SH-SY5Y (cell line): Measurements from ENCODE around the gene FSHR.

Experiments
- GATA2 ChIP-seq: IDR thresholded peaks from 2 replicates; pipeline ENCODE4 v1.6.1; 2011; ENCODE audit warnings: mild to moderate bottlenecking, low read depth, low read length
- GATA3 ChIP-seq: IDR thresholded peaks from 2 replicates; pipeline ENCODE4 v1.6.1; 2011; ENCODE audit warnings: low read depth, mild to moderate bottlenecking, low read length, moderate library complexity

Gene FSHR

DNA sequence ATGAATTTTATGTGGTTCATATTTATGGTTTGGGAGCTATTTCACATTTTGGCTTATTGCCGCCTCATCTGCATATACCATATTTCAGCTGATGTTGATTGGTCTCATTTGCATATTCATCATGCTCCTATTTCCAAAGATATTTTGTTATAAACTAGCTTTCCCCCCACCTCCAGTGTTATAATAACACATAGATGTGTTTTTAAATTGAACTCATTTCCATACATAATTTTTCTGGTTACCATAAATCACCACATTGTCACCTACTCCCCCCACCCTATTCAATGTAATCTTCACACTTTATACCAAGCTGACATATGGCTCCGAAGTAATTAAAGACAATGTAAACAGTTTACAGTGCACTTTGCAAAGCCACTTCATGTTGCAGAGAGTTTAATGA, 101.2 kb downstream of the FSHR start:
- no peak for TF ChIP-seq GATA2
- no peak for TF ChIP-seq GATA3

DNA sequence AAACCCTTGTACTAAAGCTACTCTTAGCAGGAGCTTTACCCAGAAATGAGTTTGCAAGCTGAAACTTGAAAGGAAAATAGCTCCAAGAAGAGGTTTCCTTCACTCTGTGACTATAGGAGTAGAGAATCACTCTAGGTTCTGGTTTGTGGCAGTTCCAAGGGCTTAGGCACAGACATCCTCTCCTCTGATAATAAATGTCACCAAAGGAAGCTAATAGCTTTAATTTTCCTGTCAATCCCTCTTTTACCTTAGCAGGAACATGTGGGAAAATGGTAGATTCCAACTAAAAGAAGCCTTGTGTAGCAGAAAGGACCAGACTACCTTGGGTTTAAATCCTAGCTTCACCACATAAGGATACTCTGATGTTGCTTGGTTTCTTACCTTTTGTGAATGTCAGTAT, 104.0 kb downstream of the FSHR start:
- TF ChIP-seq GATA2 (no peak), GATA3 (no peak)

DNA sequence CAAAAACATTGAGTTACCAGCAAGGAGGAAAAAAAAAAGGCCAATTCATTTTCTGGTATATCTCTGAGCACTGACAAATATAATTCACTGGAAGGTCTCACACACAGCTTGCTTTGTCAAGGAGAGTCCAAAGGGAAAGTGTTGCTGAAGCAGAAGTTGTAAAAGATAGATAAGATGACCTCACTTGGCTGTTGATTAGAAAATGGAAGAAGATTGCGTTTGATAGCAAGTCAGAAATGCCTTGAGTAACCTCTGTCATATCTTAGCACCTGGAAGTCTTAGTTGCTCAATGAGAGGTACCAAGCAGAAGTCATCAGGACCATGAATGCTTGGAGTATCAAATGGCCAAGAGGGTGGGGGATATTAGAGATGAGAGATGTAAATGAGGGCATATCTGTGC, 105.2 kb downstream of the FSHR start:
- TF ChIP-seq GATA3: no peak
- no peak for TF ChIP-seq GATA2

DNA sequence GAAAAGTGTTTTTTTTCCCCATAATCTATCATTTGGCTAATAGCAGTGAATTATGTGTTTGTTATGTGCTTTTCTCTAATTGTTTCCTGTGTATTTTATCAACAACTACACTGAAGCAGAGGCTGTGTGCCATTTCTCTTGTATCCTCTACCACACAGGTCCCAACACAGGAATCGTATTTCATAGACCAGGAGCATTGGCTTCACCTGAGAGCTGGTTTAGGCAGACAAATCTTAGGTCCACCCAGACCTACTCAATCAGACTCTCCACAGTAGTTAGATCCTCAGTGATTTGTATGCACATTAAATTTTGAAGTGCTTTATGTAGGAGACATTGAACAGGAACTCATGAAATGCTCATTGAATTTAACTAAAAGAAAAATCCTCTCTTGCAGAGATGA, 109.2 kb downstream of the FSHR start:
- TF ChIP-seq GATA3: no peak

DNA sequence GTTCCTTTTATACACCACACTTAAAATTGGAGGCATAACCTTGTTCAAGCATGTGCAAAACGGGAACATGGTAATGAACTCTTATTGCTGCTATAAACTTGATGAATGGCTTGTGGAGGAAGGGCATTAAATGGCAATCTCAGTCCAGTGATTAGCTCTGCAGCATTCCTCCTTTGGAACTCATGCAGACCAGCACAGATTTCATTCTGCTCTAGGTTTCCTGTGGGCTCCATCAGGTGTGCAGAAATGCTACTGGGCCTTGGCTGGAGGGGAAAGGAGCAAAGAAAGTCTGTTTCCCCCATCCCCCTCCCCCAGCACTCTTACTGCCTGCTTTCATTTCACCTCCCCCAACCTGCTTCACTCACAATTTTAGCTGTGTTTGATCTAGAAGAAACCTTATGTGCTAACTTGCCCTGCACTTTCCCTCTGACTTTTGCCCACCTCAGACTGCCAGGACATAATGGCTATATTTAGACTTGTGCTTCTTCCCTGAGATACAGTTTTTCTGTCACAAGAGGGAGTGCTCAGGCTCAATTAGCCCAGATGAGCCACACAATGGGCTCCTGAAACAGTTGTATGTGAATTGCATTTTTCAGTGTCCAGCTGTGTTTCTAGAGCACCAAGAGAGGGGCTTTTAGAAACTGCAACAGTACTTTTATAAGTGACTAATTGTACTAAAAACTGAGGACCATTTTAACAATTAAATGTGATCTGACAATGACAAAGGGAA, 109.8 kb downstream of the FSHR start:
- TF ChIP-seq GATA2 (no peak), GATA3 (no peak)

DNA sequence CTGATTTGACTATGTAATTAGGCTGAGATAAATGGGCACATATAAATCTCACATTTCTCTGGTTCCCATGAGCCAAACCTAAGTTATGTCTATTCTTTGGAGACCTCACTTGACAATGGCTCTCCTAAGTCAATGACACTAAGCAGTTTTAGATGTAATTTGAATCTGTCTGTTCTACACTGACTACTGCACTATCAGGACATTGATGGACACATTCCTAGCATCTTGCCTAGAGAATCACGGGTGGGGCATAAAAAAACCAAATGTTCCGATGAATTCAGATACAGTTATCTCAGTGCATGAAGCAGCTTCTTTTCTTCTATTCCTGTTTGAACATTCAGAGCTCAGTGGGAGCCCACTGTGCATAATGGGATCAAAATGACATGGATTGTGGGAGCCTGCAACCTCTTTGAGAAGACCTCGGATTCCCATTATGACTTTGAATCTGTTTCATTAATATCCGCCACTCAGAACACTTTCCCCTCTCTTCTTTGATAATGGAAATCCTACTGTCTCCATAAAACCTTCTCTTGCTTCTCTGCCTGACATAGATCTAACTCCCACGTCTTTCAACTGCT, 110.8 kb downstream of the FSHR start:
- no peak for TF ChIP-seq GATA2
- TF ChIP-seq GATA3: no peak

DNA sequence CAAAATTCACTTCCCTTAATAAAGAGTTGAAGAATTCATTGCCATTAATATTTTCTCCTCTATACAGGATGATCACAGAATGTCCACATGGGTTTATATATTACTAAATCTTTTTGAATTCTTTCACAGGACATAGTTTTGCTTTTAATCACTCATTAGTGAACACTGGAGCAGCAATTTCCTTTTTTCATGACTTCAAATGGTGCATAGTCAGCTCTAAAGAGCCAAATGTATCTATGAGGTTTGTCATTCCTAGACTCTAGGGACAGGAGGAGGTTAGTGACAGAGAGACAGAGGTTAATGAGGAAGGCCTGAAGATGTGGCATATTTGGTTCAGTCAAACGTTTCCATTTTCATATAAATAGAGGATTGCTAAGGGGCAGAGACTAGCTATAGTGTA, 111.8 kb downstream of the FSHR start:
- no peak for TF ChIP-seq GATA3
- no peak for TF ChIP-seq GATA2

DNA sequence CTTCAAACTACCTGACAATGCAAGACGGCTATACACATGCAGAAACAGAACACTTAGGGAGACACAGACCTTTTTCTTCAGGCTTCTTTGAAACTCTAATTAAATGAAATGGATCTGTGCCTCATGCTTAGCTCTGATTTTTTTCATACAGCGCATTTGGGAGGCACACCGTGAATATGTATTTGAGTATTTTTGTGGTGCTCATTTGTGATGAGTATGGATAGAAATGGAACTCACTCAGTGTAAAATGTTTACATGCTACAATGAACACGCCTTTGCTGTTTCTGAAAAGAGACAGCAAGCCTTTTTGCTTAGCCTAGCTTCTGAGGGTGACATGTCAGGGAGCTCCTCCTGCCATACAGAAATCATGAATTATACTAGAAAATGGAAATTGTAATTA, 113.3 kb downstream of the FSHR start:
- TF ChIP-seq GATA3: no peak

DNA sequence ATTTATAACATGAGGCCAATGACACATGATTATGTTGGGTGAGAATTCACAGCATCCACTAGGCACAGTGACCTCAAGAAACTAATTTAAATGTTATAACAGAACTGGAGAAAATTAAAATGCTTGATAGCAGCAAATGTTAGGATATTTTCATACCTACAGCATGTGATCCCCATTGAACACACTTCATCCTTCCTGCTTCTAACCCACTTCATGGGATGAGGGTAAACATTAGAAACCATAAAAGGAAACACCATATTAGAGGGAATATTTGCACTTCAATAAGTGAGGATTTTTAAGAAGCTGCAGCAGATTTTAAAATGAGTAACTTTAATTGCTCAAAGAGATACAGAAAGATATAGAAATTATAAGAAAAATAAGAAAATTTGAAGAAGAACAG, 117.1 kb downstream of the FSHR start:
- no peak for TF ChIP-seq GATA2
- no peak for TF ChIP-seq GATA3

DNA sequence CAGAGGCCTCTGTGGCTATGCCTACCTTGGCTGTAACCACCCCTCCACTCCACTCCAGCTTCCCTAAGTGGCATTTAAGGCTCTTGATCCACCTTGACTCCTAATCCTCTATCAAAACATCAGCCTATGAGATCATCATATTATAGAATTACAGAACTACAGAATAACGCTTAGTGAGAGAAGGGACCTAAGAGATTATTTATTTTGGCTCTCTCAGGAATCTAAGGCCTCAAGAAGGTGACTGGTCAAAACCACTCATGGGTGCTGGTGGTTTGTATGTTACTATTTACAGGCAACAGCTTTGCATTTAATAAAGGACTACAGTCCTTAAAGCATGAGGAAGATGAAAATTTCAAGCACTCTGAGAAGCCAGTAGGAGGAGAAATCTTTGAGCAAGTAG, 118.8 kb downstream of the FSHR start:
- TF ChIP-seq GATA3 (no peak), GATA2 (no peak)

DNA sequence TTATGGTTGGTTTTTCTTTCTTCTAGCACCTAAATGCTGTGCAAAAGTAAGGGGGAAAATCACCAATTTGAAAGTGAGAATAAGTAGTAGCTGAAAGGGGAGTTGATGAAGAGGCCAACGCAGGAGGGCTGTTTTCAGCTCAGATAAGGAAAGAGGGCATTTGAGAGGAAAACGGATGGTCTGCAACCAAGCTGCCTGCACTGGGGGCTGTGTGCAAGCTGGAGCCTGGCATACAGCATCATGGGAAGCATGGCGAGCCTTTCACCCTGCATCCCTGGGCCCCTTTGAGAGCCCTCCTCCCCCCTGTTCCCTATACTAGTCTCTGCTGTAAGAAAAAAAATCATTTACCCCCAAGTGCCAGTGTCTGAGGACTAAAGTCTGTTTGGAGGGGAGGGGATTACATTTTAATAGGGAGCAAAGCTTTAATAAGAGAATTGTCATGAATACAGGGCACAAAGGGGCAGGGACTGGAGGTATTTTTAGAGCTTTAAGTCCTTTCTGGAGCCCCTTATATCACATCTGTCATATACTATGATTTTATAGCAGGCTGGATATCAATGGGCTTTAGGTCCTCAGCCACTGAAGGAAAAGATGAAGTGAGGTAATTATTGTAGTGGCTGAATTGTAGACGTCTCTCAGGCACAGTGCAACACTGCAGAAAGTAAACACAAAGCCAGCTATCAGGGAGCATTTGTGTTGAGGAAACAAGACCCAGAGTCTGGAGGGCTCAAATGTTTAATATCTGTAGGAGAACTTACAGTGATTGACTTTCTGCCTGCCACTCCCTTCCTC, 120.7 kb downstream of the FSHR start:
- no peak for TF ChIP-seq GATA3
- no peak for TF ChIP-seq GATA2

DNA sequence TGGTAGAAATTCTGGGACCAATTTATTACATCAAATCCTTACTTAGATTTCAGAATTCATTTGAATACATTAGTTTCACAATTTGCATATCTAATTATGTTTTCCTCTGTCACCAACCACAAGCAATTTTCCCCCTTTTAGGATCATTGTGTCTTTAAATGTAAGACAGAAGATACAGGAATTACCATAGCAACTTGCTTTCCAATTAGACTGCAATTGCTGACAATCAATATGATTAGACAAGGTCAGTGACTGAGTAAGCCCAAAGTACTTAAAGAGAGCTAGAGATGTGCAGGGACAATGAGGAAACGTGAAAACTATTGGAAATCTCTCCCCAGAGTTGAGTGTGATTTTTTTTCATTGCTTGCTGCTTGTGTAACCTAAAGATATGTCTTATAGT, 121.4 kb downstream of the FSHR start:
- no peak for TF ChIP-seq GATA3
- no peak for TF ChIP-seq GATA2

DNA sequence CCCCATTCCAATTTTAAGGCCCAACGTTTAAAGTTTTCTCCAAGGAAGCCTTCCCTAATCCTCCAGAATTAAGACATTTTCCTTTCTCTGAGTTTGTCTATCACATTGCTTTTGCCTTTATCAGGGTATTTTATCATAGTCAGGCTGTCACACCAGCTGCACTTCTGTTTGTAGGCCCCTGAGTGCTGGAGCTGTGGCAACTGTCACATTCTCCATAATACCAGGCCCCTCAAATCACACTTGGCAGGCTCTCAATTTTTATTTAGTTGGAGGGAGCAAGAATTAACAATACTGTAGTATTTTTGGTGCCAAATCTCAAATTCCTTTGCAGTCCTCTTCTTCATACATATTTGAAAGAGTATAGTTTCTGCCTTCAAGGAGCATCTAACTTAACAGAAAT, 122.2 kb downstream of the FSHR start:
- TF ChIP-seq GATA3: no peak
- no peak for TF ChIP-seq GATA2

DNA sequence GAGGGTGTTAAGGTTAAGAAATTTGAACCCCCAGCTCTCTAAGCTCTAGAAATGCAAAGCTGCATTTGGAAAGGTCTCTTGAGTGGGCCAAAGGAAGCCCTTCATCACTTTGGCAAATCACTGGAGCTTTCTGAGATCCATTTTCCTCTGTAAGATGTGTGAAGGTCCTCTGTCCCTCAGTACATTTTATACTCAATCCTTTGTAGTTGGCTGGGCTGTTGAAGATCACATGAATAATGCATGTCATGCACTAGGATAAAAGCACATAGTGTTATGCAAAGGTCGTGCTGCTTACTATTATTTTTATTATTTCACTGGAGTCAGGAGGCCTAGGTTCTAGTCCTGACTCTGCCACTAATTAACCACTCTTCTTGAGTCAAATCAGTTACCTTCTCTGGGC, 124.9 kb downstream of the FSHR start:
- TF ChIP-seq GATA2: no peak
- no peak for TF ChIP-seq GATA3

DNA sequence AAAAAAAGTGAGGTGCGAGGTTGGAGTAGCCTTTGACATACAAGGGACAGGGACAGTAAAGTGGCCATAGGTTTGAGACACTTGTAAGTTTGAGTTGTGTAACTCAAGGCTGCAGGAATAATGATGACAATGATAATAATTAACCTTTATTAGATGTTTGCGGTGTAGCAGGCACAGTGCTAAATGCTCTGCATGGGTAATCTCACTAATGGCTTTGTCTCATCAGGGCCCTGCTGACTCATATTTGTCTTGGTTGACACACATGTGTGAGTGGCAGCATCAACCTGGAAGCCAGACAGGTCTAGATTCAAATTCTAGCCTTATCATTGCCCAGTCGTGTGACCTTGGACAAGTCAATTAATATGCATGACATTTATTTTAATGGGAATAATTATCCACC, 126.2 kb downstream of the FSHR start:
- no peak for TF ChIP-seq GATA2
- no peak for TF ChIP-seq GATA3
